HG03565 (cell line): ENCODE results near the gene ZNF333.
"Not testable (repeated sequence)": the region's sequence is repeated elsewhere in the genome, so short reads cannot be mapped to it uniquely, and the experiment has no call there.

Experiments used
- ATAC-seq: cut with Tn5 transposase; IDR thresholded peaks from one replicate; pipeline ENCODE4 v1.9.1; 2021; ENCODE audit warnings: mild to moderate bottlenecking, moderate library complexity; ENCODE audit not compliant: unreplicated experiment

The ZNF333 gene

DNA sequence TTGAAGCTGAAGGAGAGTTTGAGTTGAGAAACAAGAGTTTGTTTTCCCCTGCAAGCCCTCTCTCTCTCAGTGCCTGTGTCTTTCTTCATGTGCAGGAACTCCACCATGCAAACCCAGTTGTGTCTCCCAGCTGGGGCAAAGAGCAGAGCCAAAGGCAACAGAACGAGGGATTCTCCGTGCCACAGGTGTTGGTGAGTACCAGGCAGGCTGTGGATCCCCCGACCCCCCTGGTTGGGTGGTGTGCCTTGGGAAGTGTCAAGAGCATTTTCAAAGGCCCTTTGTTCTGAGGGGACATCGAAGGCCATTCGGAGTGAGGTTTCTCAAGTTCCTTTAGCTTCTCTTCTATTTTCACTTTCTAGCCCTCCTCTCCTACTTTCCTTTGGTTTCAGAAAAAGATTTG is 5.6 kb downstream of the ZNF333 start:
- ATAC-seq, result no peak

DNA sequence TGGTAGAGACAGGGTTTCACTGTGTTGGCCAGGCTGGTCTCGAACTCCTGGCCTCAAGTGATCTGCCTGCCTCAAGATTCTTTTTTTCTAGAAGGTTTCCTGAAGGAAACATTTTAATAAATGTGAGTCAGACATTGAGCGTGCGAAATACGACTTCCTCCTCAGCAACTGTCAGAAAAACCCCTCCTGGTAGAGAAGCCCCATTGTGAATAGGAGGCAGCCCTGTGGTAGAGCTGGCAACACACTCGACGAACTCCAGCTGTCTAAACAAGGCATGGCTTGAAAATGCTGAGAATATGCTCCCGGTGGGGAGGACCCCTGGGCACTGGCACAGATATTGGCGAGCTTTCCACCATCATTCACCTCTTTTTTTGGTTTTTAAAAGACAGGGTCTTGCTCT is 9.8 kb downstream of the ZNF333 start:
- no peak for ATAC-seq

- no peak for ATAC-seq
Measured at GRCh38 chr19:14700711-14701375, 11.0 kb downstream of the ZNF333 start.

GRCh38 chr19:14703833-14704232 is 14.0 kb downstream of the ZNF333 start:
- ATAC-seq, result no peak

DNA sequence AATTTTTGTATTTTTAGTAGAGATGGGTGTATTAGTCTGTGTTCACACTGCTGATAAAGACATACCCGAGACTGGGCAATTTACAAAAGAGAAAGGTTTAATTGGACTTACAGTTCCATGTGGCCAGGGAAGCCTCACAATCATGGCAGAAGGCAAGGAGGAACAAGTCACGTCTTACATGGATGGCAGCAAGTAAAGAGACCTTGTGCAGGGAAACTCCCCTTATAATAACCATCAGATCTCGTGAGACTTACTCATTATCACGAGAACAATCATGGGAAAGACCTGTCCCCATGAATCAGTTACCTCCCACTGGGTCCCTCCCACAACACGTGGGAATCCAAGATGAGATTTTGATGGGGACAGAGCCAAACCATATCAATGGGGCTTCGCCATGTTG is 14.6 kb downstream of the ZNF333 start:
- ATAC-seq, result no peak

DNA sequence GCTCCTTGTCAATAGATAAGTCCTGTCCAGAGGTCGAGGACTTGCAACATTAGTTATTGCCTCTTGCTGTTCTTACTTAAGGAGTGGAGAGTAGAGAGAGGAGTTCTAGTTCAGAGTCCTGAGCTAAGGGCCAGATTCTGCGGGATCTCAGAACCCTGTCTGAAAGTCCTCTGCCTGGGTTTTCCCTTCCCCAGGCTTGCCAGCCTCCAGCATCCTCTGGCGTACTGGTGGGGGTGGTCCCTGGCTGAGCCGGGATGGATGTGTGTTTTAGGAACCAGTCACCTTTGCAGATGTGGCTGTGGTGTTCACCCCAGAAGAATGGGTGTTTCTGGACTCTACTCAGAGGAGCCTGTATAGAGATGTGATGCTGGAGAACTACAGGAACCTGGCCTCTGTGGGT is 26.0 kb downstream of the ZNF333 start:
- ATAC-seq, result no peak

DNA sequence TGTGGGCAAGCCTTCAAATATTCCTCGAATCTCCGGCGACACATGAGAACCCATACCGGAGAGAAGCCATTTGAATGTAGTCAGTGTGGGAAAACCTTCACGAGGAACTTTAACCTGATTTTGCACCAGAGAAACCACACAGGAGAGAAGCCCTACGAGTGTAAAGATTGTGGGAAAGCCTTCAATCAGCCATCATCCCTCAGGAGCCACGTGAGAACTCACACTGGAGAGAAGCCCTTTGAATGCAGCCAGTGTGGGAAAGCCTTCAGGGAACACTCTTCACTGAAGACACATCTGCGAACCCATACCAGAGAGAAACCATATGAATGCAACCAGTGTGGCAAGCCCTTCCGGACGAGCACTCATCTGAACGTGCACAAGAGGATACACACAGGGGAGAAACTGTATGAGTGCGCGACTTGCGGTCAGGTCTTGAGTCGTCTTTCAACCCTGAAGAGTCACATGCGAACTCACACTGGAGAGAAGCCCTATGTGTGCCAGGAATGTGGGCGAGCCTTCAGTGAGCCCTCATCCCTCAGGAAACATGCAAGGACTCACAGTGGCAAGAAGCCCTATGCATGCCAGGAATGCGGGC is 28.8 kb downstream of the ZNF333 start:
- no peak for ATAC-seq

GRCh38 chr19:14719162-14719561 is 29.3 kb downstream of the ZNF333 start:
- ATAC-seq, result no peak

DNA sequence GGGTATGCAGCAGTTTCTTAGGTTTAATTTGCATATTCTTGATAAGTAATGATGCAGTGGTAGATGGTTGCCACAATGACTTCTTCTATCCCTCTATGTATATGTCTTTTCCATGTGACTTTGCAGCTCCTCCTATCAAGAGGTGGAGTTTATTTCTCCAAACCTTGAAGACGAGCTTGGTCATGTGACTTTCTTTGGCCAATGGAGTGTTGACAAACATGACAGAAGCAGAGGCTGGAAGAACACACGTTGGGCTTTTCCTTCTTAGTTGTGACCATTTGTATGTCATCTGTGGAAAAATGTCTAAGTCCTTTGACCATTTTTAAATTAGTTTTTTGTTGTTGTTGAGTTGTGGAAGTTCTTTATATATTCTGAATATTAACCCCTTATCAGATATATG is 32.3 kb downstream of the ZNF333 start:
- no peak for ATAC-seq

- ATAC-seq, result no peak
Measured at GRCh38 chr19:14728595-14728994, 38.7 kb downstream of the ZNF333 start.

DNA sequence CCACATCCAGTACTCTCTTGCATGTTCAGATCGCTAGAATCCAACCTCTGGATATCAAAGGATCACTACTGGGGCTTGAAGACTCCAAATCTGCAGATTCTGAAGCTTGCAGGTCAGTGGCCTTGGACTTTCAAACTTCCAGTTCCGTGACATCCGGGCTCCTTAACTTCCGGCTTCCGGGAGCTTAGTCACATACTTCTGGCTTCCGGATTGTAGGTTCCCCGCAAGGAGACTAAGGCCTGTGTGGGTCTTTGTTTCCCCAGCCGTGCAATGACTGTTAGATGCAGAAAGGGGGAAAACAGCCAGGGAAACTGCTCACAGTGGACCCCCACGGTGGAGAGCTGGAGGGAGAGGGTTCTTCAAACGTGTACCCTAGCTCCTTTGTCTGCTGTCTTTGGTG is 41.4 kb downstream of the ZNF333 start:
- ATAC-seq, result no peak

DNA sequence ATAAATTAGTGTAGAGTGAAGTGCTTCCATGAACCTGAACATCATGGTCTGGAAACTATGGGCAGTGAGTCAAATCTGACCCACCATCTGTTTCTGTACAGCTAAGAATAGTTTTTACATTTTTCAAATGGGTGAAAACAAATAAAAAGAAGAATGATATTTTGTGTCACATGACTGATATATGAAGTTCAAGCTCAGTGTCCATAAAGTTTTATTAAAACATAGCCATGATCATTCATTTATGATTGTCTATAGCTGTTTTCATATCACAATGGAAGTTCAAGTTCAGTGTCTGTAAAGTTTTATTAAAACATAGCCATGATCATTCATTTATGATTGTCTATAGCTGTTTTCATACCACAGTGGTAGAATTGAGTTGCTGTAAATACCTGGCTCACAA is 42.7 kb downstream of the ZNF333 start:
- ATAC-seq, result no peak

- no peak for ATAC-seq
Measured at GRCh38 chr19:14733574-14733973, 43.7 kb downstream of the ZNF333 start.

- ATAC-seq, result no peak
Measured at GRCh38 chr19:14735915-14736314, 46.1 kb downstream of the ZNF333 start.

GRCh38 chr19:14746886-14747285 is 57.0 kb downstream of the ZNF333 start:
- no peak for ATAC-seq

DNA sequence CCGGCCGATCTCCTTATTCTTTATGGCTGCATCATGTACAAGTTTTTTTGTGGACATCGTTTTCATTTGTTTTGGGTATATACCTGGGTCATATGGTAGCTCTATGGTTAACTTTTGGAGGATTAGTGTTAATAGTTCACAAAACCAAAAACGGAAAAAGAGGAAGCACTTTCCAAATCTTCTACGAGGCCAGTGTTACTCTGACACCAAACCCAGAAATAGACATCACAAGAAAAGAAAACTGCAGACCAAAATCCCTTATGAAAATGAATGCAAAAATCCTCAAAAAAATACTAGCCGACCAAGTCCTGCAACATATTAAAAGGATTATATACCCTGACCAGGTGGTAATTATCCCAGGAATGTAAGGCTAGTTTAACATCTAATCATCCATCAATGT is 58.8 kb downstream of the ZNF333 start:
- no peak for ATAC-seq

- ATAC-seq, result no peak
Measured at GRCh38 chr19:14758816-14759215, 69.0 kb downstream of the ZNF333 start.

- no peak for ATAC-seq
Measured at GRCh38 chr19:14761607-14762006, 71.8 kb downstream of the ZNF333 start.

GRCh38 chr19:14762111-14762510 is 72.3 kb downstream of the ZNF333 start:
- ATAC-seq, result no peak

GRCh38 chr19:14763497-14764145 is 73.8 kb downstream of the ZNF333 start:
- ATAC-seq, result no peak

- ATAC-seq, result no peak
Measured at GRCh38 chr19:14764401-14764800, 74.6 kb downstream of the ZNF333 start.

- not testable (repeated sequence) for ATAC-seq
Measured at GRCh38 chr19:14765403-14765802, 75.6 kb downstream of the ZNF333 start.
